Activated CD8-positive, alpha-beta memory T cell treated with anti-CD3 and anti-CD28 coated beads, Interleukin-2, amount 50 U/mL, for 4 hours (primary cell): ENCODE results near the gene HSPA9.
"Not testable (repeated sequence)": the region's sequence is repeated elsewhere in the genome, so short reads cannot be mapped to it uniquely, and the experiment has no call there.

Experiments used
- DNase-seq: peaks from one replicate; pipeline ENCODE4 v3.0.0-alpha.2; 2020

Gene HSPA9

GRCh38 chr5:138528208-138528607 lies 47.0 kb downstream of the HSPA9 start:
- DNase-seq, result no peak

DNA sequence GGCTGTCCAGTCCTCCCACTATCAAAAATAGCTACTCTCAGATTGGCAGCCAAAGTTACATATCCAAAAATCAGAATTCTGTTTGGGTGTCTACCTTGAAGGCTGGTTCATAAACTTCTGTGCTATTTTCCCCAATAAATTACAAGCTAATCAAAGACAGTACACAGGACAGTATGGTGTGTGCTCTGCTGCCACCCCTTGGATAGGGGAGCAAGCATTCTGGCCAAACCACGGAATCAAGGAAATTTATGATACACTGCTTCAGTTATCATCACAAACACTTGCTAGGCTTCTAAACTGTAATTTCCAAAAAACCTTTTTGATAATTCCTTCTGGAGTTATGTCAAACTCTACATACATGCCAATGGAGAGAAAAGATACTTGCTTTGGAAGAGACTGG lies 48.0 kb downstream of the HSPA9 start:
- DNase-seq, result no peak

- no peak for DNase-seq
Observed at GRCh38 chr5:138523406-138523805, 51.8 kb downstream of the HSPA9 start.

DNA sequence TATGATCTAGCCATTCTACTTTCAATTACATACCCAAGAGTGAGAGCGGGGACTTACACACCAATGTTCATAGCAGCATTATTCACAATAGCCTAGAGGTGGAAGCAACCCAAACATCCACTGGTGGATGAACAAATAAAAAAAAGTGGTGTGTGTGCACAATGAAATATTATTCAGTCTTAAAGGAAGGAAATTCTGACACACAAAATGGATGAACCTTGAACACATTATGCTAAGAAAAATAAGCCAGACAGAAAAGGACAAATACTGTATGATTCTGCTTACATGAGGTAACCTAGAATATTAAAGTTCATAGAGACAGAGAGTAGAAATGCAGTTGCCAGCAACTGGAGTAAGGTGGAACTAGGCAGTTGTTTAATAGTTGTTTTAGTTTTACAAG lies 54.2 kb downstream of the HSPA9 start:
- no peak for DNase-seq

DNA sequence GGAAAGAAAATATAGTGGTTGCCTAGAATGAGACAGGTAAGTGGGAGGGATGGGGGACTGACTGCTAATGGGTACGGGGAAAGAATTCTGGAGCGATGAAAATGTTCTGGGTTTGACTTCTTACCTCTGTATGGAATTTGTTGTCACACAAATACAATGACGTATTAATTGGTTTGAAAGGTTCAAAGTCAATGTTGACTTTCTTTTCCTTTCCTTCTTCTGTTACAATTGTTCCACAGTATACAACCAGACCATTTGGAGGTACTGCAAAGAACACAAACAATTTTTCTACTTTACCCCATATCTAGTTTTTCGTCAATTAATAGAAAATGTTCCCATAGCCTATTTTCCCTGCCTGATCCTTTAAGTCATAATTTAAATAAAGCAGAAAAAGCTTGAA lies 57.8 kb downstream of the HSPA9 start:
- DNase-seq, result no peak

DNA sequence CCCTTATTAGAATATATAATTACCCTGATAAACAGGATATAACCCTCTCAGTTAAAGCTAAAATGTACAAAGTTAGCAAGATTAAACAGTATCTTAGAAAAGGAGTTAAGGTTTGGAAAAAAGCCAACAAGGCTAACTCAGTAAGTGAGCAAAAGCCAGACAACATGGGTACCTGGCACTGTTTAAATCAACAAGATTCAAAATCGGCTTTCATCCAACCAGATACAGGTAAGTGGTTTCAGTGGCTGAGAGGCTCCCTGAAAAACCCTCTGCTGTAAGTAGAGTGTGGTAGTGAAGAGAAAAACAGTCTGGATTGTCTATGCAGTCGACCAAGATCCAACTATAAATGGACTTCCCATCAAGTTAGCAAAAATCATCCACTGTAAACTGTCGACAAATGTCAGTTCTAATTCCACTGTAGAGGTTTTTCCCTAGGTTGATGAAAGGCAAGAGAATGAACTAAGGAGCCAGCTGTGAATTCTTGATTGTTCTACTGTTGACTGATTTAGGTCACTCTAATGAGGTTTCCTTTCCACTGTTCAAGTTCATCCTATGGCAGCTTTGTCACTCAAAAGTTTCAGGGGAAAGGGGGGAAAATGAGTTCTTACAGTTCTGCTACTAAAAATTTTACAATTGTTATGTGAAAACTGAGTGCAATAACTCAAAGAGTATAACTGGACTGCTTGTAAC lies 59.5 kb downstream of the HSPA9 start:
- no peak for DNase-seq

GRCh38 chr5:138514021-138514420 lies 61.2 kb downstream of the HSPA9 start:
- DNase-seq, result no peak

- no peak for DNase-seq
Observed at GRCh38 chr5:138508958-138509357, 66.2 kb downstream of the HSPA9 start.

GRCh38 chr5:138507485-138507884 lies 67.7 kb downstream of the HSPA9 start:
- DNase-seq, result not testable (repeated sequence)

DNA sequence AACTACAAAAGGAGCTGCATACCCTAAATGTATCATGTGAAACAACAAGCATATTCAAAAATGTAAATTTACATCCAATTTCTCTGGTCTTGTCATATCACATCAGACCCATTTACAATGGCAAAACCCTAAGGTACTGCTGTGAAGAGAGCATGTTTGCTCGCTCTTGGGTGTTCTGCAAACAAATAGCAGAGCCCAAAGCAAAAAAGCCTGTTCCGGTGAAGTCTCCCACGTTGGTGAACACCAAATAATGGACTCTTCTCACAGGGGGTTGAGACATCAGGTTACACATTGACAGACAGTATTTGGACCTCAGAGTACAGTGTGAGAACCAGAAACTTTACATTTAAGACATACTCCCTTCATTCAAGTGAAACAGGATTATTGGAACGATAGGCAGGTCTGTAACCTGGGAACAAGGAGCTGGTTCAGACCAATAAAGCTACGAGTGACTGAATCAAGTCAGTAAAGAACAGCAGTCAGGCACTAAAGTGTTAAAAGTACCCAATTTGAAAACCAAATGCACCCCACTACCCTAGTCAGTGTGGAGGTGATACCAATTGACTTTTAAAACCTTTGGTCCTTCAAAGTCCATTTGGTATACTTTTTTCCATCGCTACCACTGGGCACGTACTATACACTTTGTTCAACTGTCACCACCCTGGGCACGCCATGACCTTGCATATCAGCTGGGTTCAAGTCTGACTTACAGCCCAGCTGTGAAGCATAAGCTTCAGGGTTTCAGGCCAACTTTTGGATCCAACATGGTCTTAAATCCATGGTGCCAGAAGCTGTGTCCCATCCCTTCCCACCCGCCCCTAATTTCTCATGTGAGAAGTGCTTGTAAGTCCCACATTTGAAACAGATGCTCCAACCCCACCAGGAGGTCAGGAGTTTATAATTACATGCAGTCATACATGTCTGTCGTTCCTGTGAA lies 68.6 kb downstream of the HSPA9 start:
- no peak for DNase-seq

DNA sequence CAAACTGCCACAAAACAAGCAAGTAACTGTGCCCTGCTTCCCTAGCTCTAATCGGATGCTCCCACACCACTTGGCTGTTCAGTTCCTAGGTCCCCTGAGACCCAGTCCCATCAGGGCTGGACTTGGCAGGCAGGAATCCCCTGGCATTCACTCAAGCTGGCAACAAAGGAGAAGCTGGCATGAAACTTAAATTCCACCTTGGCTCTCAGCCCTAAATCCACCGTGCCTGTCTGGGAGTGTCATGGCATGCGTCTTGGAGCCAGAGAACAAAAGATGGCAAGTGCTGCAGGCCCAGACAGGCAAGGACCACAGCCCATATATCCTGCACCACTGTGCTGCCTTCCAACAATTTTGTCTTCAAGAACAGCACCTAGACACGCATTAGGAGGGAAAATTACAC lies 70.4 kb downstream of the HSPA9 start:
- DNase-seq, result no peak
